ENCODE data around the gene NECTIN4.

GRCh38 chr1:161133220-161133740 lies 43.9 kb upstream of the NECTIN4 start:
- TF ChIP-seq, protein P1, sequence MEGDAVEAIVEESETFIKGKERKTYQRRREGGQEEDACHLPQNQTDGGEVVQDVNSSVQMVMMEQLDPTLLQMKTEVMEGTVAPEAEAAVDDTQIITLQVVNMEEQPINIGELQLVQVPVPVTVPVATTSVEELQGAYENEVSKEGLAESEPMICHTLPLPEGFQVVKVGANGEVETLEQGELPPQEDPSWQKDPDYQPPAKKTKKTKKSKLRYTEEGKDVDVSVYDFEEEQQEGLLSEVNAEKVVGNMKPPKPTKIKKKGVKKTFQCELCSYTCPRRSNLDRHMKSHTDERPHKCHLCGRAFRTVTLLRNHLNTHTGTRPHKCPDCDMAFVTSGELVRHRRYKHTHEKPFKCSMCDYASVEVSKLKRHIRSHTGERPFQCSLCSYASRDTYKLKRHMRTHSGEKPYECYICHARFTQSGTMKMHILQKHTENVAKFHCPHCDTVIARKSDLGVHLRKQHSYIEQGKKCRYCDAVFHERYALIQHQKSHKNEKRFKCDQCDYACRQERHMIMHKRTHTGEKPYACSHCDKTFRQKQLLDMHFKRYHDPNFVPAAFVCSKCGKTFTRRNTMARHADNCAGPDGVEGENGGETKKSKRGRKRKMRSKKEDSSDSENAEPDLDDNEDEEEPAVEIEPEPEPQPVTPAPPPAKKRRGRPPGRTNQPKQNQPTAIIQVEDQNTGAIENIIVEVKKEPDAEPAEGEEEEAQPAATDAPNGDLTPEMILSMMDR (IDR thresholded peaks at IDR 0.05), result no peak
- no peak for TF ChIP-seq POLR2A (IDR thresholded peaks at IDR 0.05)
